Activated CD8-positive, alpha-beta T cell treated with anti-CD3 and anti-CD28 coated beads, Interleukin-2, amount 10 ng/mL, durations not matched to agents 7 days and 5 days (primary cell): Measurements from ENCODE around the gene PIBF1. TPM values are rescaled to one million over a fixed set of nuclear protein-coding genes. Genes with fewer than 3 reads are reported as not detected.
"Not testable (repeated sequence)": the region's sequence is repeated elsewhere in the genome, so short reads cannot be mapped to it uniquely, and the experiment has no call there.

ENCODE experiments used
- ATAC-seq: fragments of 150-1000 bp; cut with Tn5 transposase; one replicate; pipeline ENCODE4 v1.10.0; 2021; ENCODE audit warnings: moderate library complexity
- CTCF ChIA-PET: fragments of 350-600 bp; sonication (Branson Sonifier 250); formaldehyde crosslinking; loops from one replicate; lab custom pipeline; 2021; ENCODE audit warnings: antibody characterized with exemption; lab: Charles Lee
- POLR2A ChIA-PET: fragments of 350-600 bp; sonication (Branson Sonifier 250); formaldehyde crosslinking; loops from one replicate; lab custom pipeline; 2021; ENCODE audit warnings: antibody characterized with exemption; lab: Charles Lee
- DNase-seq: peaks from one replicate; pipeline ENCODE4 v3.0.0-alpha.2; 2020
- H3K27ac Mint-ChIP-seq: one replicate; pipeline ENCODE4 v1.8.0; 2021; ENCODE audit warnings: mild to moderate bottlenecking, mixed read lengths
- H3K27me3 Mint-ChIP-seq: one replicate; pipeline ENCODE4 v1.8.0; 2021; ENCODE audit warnings: low read depth, mixed read lengths
- H3K36me3 Mint-ChIP-seq: one replicate; pipeline ENCODE4 v1.8.0; 2021; ENCODE audit warnings: low read depth, mixed read lengths
- H3K4me1 Mint-ChIP-seq: one replicate; pipeline ENCODE4 v1.8.0; 2021; ENCODE audit warnings: low read depth, mixed read lengths
- H3K4me3 Mint-ChIP-seq: one replicate; pipeline ENCODE4 v1.8.0; 2021; ENCODE audit warnings: mild to moderate bottlenecking, mixed read lengths
- H3K9me3 Mint-ChIP-seq: one replicate; pipeline ENCODE4 v1.8.0; 2022; ENCODE audit warnings: mixed read lengths; ENCODE audit not compliant: insufficient read depth
- total RNA-seq, 2 experiments: library from RNA; stranded (reverse); gene quantifications; one replicate each; pipeline ENCODE4 v1.2.3, GENCODE V29; 2021

The PIBF1 gene
- total RNA-seq, 2 experiments from 2014 or later: 29.6 to 34.0 TPM

- H3K9me3 Mint-ChIP-seq: no peaks in the 10 kb centered on the region
- DNase-seq (no peak), ATAC-seq (no peak)
- peaks cover 51% of the 10 kb centered on the region for H3K36me3 Mint-ChIP-seq
- H3K4me3 Mint-ChIP-seq: no peak overlapping the region
- H3K27ac Mint-ChIP-seq: no peak overlapping the region
- no peaks in the 10 kb centered on the region for H3K4me1 Mint-ChIP-seq
- CTCF ChIA-PET: no interaction called here
- no peaks in the 10 kb centered on the region for H3K27me3 Mint-ChIP-seq
- POLR2A ChIA-PET: no interaction called here
Observed at GRCh38 chr13:72823724-72824123, 41.8 kb downstream of the PIBF1 start.

- ChIA-PET POLR2A (no interaction called here), CTCF (no interaction called here)
Observed at GRCh38 chr13:72834601-72835000, 52.7 kb downstream of the PIBF1 start.

GRCh38 chr13:72839831-72840426 is 58.0 kb downstream of the PIBF1 start:
- CTCF ChIA-PET: interaction anchor here (0.6 to 2.7 kb wide), 4 partner anchors 9 to 487 kb away, joined by 3 to 11 read pairs (median 4); partner anchors contain the start of gene KLF5

More at GRCh38 chr13:72834601-72835000, 52.7 kb downstream of the PIBF1 start:
- H3K4me1 Mint-ChIP-seq: peaks cover 13% of the 10 kb centered on the region
- H3K9me3 Mint-ChIP-seq: no peaks in the 10 kb centered on the region
- H3K27me3 Mint-ChIP-seq: no peaks in the 10 kb centered on the region
- ATAC-seq (no peak), DNase-seq (no peak)
- no peak overlapping the region for H3K27ac Mint-ChIP-seq
- peaks cover 38% of the 10 kb centered on the region for H3K36me3 Mint-ChIP-seq
- no peak overlapping the region for H3K4me3 Mint-ChIP-seq

GRCh38 chr13:72842991-72843390 is 61.1 kb downstream of the PIBF1 start:
- DNase-seq (no peak), ATAC-seq (no peak)
- ChIA-PET CTCF (no interaction called here), POLR2A (no interaction called here)
- H3K27me3 Mint-ChIP-seq: no peaks in the 10 kb centered on the region
- no peaks in the 10 kb centered on the region for H3K9me3 Mint-ChIP-seq
- no peak overlapping the region for H3K27ac Mint-ChIP-seq
- H3K36me3 Mint-ChIP-seq: peaks cover 26% of the 10 kb centered on the region
- H3K4me3 Mint-ChIP-seq: no peak overlapping the region
- H3K4me1 Mint-ChIP-seq: no peaks in the 10 kb centered on the region

More at GRCh38 chr13:72839831-72840426, 58.0 kb downstream of the PIBF1 start:
- DNase-seq (peak; percentile 59), ATAC-seq (peak; percentile 85)
- POLR2A ChIA-PET: no interaction called here
- Mint-ChIP-seq H3K27me3 (no peaks in the 10 kb centered on the region), H3K36me3 (peaks cover 9% of the 10 kb centered on the region), H3K4me1 (no peaks in the 10 kb centered on the region), H3K9me3 (no peaks in the 10 kb centered on the region), H3K4me3 (no peak overlapping the region), H3K27ac (no peak overlapping the region)

GRCh38 chr13:72845148-72845547 is 63.2 kb downstream of the PIBF1 start:
- H3K27me3 Mint-ChIP-seq, H3K27ac Mint-ChIP-seq, ATAC-seq, H3K4me3 Mint-ChIP-seq, POLR2A ChIA-PET, DNase-seq, H3K4me1 Mint-ChIP-seq, CTCF ChIA-PET, H3K9me3 Mint-ChIP-seq: not testable (repeated sequence)
- H3K36me3 Mint-ChIP-seq: peaks cover 29% of the 10 kb centered on the region

- Mint-ChIP-seq H3K4me1 (peaks cover 2% of the 10 kb centered on the region), H3K36me3 (peaks cover 41% of the 10 kb centered on the region), H3K27me3 (no peaks in the 10 kb centered on the region), H3K27ac (no peak overlapping the region), H3K4me3 (no peak overlapping the region), H3K9me3 (no peaks in the 10 kb centered on the region)
- ChIA-PET CTCF (interaction anchor here (1.0 kb wide), 1 partner anchor 9 kb away, joined by 4 read pairs; no protein-coding TSS in a partner anchor), POLR2A (no interaction called here)
- no peak for ATAC-seq
- DNase-seq: no peak
Observed at GRCh38 chr13:72849571-72849970, 67.6 kb downstream of the PIBF1 start.

DNA sequence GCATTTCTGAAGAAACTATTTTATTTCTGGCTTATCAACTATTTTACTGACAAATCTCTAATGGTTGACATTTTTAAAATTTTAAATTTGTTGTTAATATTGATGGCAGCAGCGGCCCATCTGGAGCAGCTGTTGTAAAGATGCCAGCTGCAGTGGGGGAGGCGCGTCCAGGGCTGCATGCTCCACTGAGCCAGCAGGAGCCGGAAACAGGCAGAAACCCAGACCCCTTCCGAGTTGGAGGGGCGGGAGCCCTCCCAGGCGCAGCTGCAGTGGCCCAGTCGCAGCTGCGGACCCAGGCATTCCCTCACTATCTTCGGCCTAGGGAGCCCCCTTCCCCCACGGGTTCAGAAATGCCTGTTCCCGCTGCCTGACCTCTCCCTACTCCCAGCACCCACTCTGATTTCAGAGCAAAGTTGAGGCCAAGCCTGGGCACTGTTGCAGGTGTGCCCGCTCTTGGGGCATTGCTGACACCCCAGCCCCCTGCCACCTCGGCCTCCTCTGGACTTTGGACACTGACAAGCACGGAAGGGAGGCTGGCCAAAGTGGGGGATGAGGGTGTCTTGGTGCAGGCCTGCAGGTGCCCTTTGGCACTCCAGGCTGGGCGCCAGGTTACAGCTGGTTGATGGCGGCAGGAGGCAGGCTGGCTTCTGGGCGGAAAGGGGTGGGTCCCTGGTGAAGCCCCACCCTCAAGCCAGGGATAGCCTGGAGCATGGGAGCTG is 69.2 kb downstream of the PIBF1 start:
- H3K36me3 Mint-ChIP-seq: peaks cover 32% of the 10 kb centered on the region
- H3K4me3 Mint-ChIP-seq: no peak overlapping the region
- no peak for DNase-seq
- POLR2A ChIA-PET: no interaction called here
- no peak for ATAC-seq
- H3K27me3 Mint-ChIP-seq: no peaks in the 10 kb centered on the region
- peaks cover 2% of the 10 kb centered on the region for H3K4me1 Mint-ChIP-seq
- no peak overlapping the region for H3K27ac Mint-ChIP-seq
- H3K9me3 Mint-ChIP-seq: no peaks in the 10 kb centered on the region
- CTCF ChIA-PET: no interaction called here

GRCh38 chr13:72851678-72852014 is 69.7 kb downstream of the PIBF1 start:
- H3K9me3 Mint-ChIP-seq: no peaks in the 10 kb centered on the region
- no peak for ATAC-seq

DNA sequence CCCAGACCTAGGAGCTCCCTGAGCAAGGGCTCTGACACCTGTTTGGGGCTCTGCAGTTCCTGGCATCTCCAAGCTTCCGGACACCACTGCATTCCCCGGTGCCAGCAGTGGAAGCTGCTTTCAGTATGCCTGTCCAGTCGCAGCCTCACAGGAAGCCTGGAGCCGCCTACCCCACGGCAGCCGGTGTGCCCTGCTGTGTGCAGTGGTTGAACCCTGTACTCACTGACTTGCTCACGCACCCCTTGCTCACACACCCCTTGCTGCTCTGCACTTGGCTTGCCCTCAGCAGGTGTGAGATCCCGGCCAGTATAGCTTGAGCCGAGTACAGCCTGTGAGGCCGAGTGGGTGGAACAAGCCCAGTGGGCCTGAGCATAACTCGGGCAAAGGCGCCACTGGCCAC is 70.3 kb downstream of the PIBF1 start:
- POLR2A ChIA-PET: no interaction called here
- H3K36me3 Mint-ChIP-seq: peaks cover 28% of the 10 kb centered on the region
- H3K4me1 Mint-ChIP-seq: peaks cover 2% of the 10 kb centered on the region
- CTCF ChIA-PET: no interaction called here
- H3K27ac Mint-ChIP-seq: no peak overlapping the region
- DNase-seq (no peak), ATAC-seq (no peak)
- no peaks in the 10 kb centered on the region for H3K27me3 Mint-ChIP-seq
- no peak overlapping the region for H3K4me3 Mint-ChIP-seq
- H3K9me3 Mint-ChIP-seq: no peaks in the 10 kb centered on the region

More at GRCh38 chr13:72851678-72852014, 69.7 kb downstream of the PIBF1 start:
- H3K27ac Mint-ChIP-seq: no peak overlapping the region
- peaks cover 2% of the 10 kb centered on the region for H3K4me1 Mint-ChIP-seq
- peaks cover 30% of the 10 kb centered on the region for H3K36me3 Mint-ChIP-seq
- H3K4me3 Mint-ChIP-seq: no peak overlapping the region
- CTCF ChIA-PET: no interaction called here
- no peaks in the 10 kb centered on the region for H3K27me3 Mint-ChIP-seq
- DNase-seq: no peak
- POLR2A ChIA-PET: no interaction called here

GRCh38 chr13:72853000-72853399 is 71.1 kb downstream of the PIBF1 start:
- H3K9me3 Mint-ChIP-seq: no peaks in the 10 kb centered on the region
- no peaks in the 10 kb centered on the region for H3K27me3 Mint-ChIP-seq
- H3K4me3 Mint-ChIP-seq: no peak overlapping the region
- DNase-seq (no peak), ATAC-seq (no peak)
- peaks cover 2% of the 10 kb centered on the region for H3K4me1 Mint-ChIP-seq
- peaks cover 21% of the 10 kb centered on the region for H3K36me3 Mint-ChIP-seq
- no peak overlapping the region for H3K27ac Mint-ChIP-seq
- CTCF ChIA-PET: no interaction called here
- POLR2A ChIA-PET: no interaction called here

DNA sequence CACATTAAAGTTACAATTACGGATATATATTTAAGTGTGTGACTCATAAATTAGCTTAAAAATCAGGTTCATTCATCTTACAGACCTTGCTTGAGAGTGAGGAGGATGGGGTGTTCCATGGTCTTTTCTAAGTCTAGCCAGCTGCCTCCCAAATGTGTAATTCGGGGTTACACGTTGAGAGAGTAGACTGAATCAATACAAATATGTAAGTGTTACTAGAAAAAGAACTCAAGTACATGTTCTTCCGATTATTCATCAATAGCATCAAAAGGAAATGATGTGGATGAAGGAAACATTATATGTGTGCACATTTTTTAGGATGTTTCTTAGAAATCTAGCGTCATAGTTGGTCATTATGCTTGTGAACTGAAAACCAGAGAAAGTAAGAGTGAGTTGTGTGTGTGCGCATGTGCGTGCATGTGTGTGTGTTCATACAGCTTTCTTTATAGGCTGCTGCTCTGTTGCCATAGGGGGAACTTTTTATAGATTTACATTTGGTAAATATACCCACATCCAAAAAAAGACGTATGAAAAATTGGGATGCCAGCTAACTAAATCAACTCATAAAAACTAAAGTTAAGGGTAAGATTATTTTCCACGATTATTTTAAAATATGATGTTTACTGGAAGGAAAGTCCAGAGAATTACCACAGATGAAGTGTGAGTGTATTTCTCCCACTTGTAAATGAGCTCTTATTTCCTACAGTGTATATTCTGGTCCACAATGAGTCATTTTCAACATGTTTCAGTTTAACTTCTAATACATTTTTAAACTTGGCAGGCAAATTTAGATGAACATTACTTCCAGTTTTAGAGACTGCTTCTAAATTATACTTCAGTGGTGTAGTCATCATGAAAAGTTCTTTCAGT is 82.4 kb downstream of the PIBF1 start:
- no peak overlapping the region for H3K27ac Mint-ChIP-seq
- CTCF ChIA-PET: interaction anchor here (0.8 kb wide), 1 partner anchor 57 kb away, joined by 3 read pairs; no protein-coding TSS in a partner anchor
- no peaks in the 10 kb centered on the region for H3K4me1 Mint-ChIP-seq
- POLR2A ChIA-PET: no interaction called here
- no peak overlapping the region for H3K4me3 Mint-ChIP-seq
- DNase-seq (no peak), ATAC-seq (no peak)
- no peaks in the 10 kb centered on the region for H3K27me3 Mint-ChIP-seq
- H3K36me3 Mint-ChIP-seq: peaks cover 29% of the 10 kb centered on the region
- H3K9me3 Mint-ChIP-seq: no peaks in the 10 kb centered on the region

DNA sequence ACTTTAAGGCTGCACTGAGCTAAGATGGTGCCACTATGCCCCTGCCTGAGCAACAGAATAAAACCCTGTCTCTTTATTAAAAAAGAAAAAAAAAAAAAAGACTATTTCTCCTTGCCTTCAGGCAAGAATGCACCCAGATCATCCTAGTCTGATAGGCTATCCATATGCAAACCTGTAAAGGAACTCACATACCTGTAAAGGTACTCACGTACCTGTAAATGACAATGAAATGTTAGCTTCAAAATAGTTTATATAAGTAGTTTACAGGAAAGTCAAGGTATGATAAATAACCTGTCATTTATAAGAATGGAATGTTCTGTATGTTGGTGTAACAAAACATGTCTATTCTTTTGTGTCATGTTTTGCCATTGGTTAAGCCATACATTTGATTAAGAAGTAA is 86.3 kb downstream of the PIBF1 start:
- ATAC-seq (no peak), DNase-seq (no peak)
- H3K9me3 Mint-ChIP-seq: no peaks in the 10 kb centered on the region
- H3K4me3 Mint-ChIP-seq: no peak overlapping the region
- H3K36me3 Mint-ChIP-seq: peaks cover 25% of the 10 kb centered on the region
- ChIA-PET POLR2A (no interaction called here), CTCF (no interaction called here)
- no peaks in the 10 kb centered on the region for H3K4me1 Mint-ChIP-seq
- no peak overlapping the region for H3K27ac Mint-ChIP-seq
- H3K27me3 Mint-ChIP-seq: no peaks in the 10 kb centered on the region
